H1 (cell line): Measurements from ENCODE around the gene SLC9A7. TPM values are rescaled to one million over a fixed set of nuclear protein-coding genes. Genes with fewer than 3 reads are reported as not detected.
A peak's percentile ranks its signal among the peaks of the same experiment; 100 is the strongest.

ENCODE experiments used
- RAD21 ChIP-seq, 2 experiments: IDR thresholded peaks in 1 of 2; conservative IDR thresholded peaks in 1 of 2; 2 replicates each; pipeline ENCODE4 v1.6.1; 2011; ENCODE audit warnings: low read depth in 2 of 2, low read length in 2 of 2, improper control_type of control experiment in 1 of 2, inconsistent platforms in 1 of 2, mild to moderate bottlenecking in 1 of 2, moderate library complexity in 1 of 2
- SIRT6 ChIP-seq: IDR thresholded peaks from one replicate; pipeline ENCODE4 v1.7.1; 2012; ENCODE audit warnings: low read length, inconsistent platforms
- ZNF274 ChIP-seq: IDR thresholded peaks from 2 replicates; pipeline ENCODE4 v1.7.0; 2012; ENCODE audit warnings: low read length, borderline replicate concordance; ENCODE audit errors: extremely low read depth
- polyA plus RNA-seq, 7 experiments: library from polyadenylated mRNA; depleted of rRNA in 3 of 7; stranded (reverse) in 5 of 7; unstranded in 2 of 7; fragments of >200 nt in 5 of 7; fragments of 200-250 nt in 2 of 7; gene quantifications; 1 replicate in 5 of 7; 2 replicates in 1 of 7; 4 replicates in 1 of 7; pipeline versions ENCODE4 v1.2.1 to v1.2.3, GENCODE V29; 2011 to 2013; ENCODE audit warnings: missing spikeins in 2 of 7, mixed read lengths in 2 of 7
- total RNA-seq: library from RNA; stranded (reverse); fragmentation: NEBNext Ultra II Directional; extraction: Animal tissue kit (Norgen Biotek cat#: 25700); gene quantifications from 2 replicates; pipeline ENCODE4 v1.2.1, GENCODE V29; 2021
- TF ChIP-seq, protein P1 (sequence below): IDR thresholded peaks from 2 replicates; pipeline ENCODE4 v1.6.1; 2012; ENCODE audit warnings: low read length, inconsistent platforms

The SLC9A7 gene
- total and polyA plus RNA-seq, 2 of the 8 experiments (the other 6 are each of a cell fraction or from before 2014, with no cell fraction given), result 6.7 to 17.2 TPM

DNA sequence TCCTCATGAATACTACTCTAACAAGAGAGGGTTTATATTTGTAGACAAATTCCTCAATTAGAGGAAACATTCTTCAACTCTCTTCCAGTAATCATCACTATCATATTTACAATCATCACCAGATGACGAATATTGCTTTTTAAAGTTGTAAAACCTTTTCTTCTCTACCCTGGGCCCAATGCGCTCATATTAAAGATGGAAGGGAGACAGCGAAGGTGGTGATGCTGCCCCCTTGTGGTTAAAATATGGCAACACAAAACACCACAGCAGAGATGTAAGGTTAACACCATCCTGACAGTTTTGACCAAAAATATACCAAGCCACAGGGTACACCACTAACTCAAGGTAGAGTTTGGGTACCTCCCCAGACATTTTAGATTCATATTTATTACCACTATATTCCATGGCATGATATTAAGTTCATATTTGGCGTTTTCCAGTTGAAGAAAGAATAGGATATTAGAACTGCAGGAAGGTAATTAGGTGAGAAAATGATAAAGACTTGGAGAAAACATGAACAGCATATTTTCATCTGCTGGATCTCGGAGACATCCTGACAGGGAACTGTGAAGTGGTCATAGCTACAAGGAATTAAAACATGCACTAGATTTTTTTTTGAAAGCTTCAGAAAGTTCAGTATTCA, 72.8 kb downstream of the SLC9A7 start (continued):
- TF ChIP-seq, protein P1, sequence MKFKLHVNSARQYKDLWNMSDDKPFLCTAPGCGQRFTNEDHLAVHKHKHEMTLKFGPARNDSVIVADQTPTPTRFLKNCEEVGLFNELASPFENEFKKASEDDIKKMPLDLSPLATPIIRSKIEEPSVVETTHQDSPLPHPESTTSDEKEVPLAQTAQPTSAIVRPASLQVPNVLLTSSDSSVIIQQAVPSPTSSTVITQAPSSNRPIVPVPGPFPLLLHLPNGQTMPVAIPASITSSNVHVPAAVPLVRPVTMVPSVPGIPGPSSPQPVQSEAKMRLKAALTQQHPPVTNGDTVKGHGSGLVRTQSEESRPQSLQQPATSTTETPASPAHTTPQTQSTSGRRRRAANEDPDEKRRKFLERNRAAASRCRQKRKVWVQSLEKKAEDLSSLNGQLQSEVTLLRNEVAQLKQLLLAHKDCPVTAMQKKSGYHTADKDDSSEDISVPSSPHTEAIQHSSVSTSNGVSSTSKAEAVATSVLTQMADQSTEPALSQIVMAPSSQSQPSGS, result no peak
- TF ChIP-seq SIRT6 (no peak), RAD21 (IDR thresholded peaks at IDR 0.05 in 1 of 2, conservative IDR thresholded peaks at IDR 0.05 in 1 of 2; ENCODE audit: low read depth in 2 of 2, low read length in 2 of 2) (peak; percentile 47 to 65), ZNF274 (no peak)
- TF ChIP-seq, all 59 proteins: peak for 2
